C4-2B (cell line): Measurements from ENCODE around the gene UBALD1.

Source experiments
- H3K27ac ChIP-seq: fragments of 450-650 bp; 2 replicates; pipeline ENCODE4 v1.5.1; 2017
- ZFX ChIP-seq: fragments of 450-650 bp; IDR thresholded peaks from 2 replicates; pipeline ENCODE4 v1.6.1; 2017
- TF ChIP-seq, protein P1 (sequence below): fragments of 450-650 bp; conservative IDR thresholded peaks from 2 replicates; pipeline ENCODE4 v1.5.1; 2017; ENCODE audit warnings: mild to moderate bottlenecking

The UBALD1 gene

DNA sequence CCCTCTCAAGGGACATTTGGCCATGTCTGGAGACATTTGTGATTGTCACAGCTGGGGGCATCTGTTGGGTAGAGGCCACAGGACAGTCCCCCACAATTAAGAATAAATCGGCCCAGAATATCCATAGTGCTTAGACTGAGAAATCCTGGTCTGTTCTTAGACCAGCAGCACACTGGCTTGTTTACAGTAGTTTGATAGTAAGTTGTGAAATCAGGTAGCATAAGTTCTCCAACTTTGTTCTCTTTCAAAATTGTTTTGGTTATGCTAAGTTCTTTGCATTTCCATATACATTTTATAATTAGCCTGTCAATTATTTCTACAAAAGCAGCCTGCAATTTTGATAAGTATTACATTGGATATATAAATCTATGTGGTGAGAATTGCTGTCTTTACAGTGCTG lies 16.8 kb upstream of the UBALD1 start:
- H3K27ac ChIP-seq: no peak overlapping the region
- TF ChIP-seq ZFX: no peak
- TF ChIP-seq, protein P1, sequence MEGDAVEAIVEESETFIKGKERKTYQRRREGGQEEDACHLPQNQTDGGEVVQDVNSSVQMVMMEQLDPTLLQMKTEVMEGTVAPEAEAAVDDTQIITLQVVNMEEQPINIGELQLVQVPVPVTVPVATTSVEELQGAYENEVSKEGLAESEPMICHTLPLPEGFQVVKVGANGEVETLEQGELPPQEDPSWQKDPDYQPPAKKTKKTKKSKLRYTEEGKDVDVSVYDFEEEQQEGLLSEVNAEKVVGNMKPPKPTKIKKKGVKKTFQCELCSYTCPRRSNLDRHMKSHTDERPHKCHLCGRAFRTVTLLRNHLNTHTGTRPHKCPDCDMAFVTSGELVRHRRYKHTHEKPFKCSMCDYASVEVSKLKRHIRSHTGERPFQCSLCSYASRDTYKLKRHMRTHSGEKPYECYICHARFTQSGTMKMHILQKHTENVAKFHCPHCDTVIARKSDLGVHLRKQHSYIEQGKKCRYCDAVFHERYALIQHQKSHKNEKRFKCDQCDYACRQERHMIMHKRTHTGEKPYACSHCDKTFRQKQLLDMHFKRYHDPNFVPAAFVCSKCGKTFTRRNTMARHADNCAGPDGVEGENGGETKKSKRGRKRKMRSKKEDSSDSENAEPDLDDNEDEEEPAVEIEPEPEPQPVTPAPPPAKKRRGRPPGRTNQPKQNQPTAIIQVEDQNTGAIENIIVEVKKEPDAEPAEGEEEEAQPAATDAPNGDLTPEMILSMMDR: no peak

DNA sequence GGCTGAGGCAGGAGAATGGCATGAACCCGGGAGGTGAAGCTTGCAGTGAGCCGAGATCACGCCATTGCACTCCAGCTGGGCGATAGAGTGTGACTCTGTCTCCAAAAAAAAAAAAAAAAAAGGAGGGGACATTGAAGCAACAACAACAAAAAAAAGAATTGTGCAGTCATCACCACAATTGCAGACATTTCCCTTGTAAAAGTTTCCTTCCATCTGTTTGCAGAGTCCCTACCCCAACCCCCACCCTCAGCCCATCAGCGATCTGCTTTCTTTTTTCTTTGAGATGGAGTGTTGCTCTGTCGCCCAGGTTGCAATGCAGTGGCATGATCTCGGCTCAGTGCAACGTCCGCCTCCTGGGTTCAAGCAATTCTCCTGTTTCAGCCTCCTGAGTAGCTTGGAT lies 13.6 kb upstream of the UBALD1 start:
- H3K27ac ChIP-seq: no peak overlapping the region
- TF ChIP-seq ZFX: no peak

DNA sequence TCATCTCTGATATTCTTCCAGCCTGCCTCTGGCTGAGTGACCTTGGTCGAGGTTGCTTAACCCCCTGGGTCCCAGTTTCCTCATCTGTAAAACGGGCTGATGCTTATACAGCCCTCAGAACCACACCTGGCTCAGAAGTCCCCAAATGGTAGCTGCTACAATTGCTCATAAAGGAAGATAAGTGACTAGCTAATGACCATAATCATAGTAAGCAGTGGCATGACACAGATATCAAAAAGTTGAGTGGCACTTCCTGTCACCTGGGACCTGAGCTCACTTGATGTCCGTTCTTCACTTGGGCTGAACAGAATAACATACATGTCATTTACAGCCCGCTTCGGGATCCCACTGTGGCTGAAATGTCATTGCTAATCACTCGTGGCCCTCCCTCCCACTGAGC lies 11.7 kb upstream of the UBALD1 start:
- TF ChIP-seq ZFX: no peak
- TF ChIP-seq, protein P1: no peak
- H3K27ac ChIP-seq: peak overlapping the region; percentile 97; the same call in 1 of the 2 replicates

DNA sequence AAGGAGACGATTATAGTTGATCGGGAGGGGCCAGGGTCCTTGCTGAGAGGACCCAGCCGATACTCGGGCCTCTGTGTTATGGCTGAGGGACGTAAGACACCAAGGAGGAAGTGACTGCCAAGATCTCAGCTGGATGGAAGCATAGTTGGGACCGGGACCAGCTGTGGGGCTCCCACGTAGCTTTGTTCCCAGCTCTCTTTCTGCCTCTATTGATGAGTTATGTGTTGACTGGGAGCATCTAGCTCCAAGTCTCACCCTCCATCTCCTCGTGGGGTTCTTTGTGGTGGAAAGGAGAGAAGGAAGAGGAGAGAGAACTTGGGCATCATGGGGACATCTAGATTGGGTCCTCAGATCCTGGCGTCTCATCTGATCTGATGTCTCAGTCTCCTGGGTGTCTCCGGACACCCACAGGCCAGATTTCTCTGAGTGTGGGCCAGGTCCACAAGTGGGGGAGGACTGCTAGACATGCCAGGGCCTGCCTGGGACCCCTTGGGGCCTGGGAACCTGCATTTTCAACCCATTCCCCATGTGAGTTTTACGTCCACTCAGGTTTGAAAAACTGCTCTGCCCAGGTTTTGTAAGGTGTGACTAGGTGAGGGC lies 11.0 kb upstream of the UBALD1 start:
- H3K27ac ChIP-seq: peak overlapping the region; percentile 97
- TF ChIP-seq, protein P1: no peak
- no peak for TF ChIP-seq ZFX

DNA sequence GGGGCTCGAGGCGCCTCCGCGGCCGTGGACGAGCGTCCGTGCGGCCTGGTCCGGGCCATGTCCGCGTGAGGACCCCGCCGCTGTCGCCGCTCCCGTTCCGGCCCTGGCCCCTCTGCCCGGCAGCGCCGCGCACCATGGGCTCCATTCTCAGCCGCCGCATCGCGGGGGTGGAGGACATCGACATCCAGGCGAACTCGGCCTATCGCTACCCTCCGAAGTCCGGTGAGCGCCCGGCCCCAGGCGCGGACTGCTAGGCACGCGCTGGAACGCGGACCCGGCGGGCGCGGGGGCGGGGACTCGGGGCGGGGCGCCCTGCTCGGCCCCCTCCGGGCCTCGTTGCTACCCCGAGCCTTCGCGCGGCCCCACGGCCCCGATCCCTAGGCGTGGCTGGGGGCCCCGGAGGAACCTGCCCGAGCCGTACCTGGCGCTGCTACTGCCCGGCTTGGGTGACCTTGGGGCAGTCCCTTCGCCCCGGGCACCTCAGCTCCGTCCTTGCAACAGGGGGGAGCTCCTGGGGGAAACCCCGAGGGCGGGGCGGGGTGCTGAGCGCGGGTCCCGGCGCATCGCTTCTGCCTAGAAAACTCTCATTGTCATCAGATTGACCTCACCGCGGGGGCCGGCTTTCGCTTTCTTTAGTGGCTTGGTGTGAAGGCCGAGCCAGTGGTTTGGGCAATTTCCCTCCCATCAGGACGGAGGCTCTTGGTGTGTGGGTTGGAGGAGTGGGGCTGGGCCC lies 10.3 kb upstream of the UBALD1 start:
- H3K27ac ChIP-seq: peak overlapping the region; percentile 97
- peak; percentile 97 for TF ChIP-seq ZFX
- TF ChIP-seq, protein P1: no peak

DNA sequence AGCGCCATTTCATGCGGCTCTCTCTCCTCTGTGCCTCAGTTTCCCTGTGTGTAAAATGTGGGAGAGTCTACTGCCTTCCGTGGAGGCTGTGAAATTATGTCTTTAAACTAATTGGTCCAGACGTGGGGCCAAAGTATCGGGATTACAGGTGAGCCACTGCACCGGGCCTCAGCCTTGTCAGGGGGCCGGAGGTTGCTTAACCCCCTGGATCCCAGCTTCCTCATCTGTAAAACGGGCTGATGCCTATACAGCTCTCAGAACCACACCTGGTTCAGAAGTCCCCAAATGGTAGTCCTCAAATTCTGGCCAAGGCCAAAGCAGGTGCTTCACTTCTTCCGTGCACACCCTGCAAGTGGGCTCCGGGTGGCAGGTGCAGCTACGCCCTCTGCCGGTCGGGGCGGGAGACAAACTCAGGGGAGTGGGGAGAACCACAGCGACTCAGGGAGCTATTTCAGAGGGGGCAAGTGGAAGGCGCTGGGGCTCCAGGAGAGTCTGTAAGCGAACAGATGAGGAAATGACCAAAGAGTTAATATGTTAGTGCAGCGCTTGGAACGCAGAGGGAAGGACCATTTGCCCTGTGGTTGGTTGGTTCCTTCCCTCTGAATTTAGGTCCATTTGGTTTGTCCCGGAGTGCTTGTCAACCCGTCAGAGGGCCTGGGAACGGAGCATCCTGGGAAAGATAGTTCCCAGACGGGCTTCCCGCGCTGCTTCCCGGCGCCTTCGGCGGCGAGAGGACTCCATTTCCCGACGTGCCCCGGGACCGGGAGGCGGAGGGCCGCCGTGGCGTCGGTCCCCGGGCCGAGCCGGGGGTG lies 9.5 kb upstream of the UBALD1 start, which contains the start of gene MGRN1:
TSS of gene MGRN1 (plus strand) at position 812 of the 812 bp plus-strand sequence. CDS start 135 bp downstream, outside the sequence.
- H3K27ac ChIP-seq: peak within 1 kb of the TSS; percentile 97
- TF ChIP-seq, protein P1: peak; percentile 99
- no peak for TF ChIP-seq ZFX

DNA sequence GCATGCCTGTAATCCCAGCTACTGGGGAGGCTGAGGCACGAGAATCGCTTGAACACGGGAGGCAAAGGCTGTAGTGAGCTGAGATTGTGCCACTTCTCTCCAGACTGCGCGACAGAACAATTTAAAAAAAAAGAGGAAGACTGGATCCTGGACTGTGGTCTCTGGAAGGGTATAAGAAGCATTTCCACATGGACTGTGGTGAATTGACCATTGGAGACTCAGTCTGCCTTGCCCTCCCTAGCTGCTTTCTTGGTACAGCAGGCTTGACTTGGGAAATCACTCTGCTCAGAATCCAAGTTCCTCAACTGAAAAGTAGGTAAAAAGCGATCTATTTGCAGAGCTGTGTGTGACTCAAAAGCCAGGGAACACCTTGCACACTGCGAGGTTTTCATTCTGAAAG lies 8.9 kb upstream of the UBALD1 start:
- TF ChIP-seq ZFX: no peak
- TF ChIP-seq, protein P1: no peak
- H3K27ac ChIP-seq: peak overlapping the region; percentile 97; the same call in 1 of the 2 replicates
